ENCODE data around the gene MATN4. TPM values are rescaled to one million over a fixed set of nuclear protein-coding genes. Genes with fewer than 3 reads are reported as not detected.

The MATN4 gene
- total and polyA plus RNA-seq, 2 of the 13 experiments (the other 11 are each of a cell fraction or from before 2014, with no cell fraction given): not detected

GRCh38 chr20:45343532-45344167 lies 35.6 kb upstream of the MATN4 start (continued):
- TF ChIP-seq USF2 (IDR thresholded peaks at IDR 0.05; ENCODE audit: low read depth, low read length): no peak
- 0 out of 2 replicates have a peak, but pooled peaks have one; percentile 22 for TF ChIP-seq USF2 (CRISPR knock-in tag; IDR thresholded peaks at IDR 0.05; ENCODE audit: borderline replicate concordance)
- peak; percentile 71; the same call in 1 of the 2 replicates for TF ChIP-seq ZNF782 (CRISPR knock-in tag; IDR thresholded peaks at IDR 0.05; ENCODE audit: borderline replicate concordance)
- TF ChIP-seq, protein P1, sequence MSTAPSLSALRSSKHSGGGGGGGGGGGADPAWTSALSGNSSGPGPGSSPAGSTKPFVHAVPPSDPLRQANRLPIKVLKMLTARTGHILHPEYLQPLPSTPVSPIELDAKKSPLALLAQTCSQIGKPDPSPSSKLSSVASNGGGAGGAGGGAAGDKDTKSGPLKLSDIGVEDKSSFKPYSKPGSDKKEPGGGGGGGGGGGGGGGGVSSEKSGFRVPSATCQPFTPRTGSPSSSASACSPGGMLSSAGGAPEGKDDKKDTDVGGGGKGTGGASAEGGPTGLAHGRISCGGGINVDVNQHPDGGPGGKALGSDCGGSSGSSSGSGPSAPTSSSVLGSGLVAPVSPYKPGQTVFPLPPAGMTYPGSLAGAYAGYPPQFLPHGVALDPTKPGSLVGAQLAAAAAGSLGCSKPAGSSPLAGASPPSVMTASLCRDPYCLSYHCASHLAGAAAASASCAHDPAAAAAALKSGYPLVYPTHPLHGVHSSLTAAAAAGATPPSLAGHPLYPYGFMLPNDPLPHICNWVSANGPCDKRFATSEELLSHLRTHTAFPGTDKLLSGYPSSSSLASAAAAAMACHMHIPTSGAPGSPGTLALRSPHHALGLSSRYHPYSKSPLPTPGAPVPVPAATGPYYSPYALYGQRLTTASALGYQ (CRISPR knock-in tag; IDR thresholded peaks at IDR 0.05): 0 out of 2 replicates have a peak, but pooled peaks have one; percentile 15
- no peak for TF ChIP-seq ZKSCAN1 (IDR thresholded peaks at IDR 0.05; ENCODE audit: low read length)
- TF ChIP-seq, protein P2, sequence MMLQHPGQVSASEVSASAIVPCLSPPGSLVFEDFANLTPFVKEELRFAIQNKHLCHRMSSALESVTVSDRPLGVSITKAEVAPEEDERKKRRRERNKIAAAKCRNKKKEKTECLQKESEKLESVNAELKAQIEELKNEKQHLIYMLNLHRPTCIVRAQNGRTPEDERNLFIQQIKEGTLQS (CRISPR knock-in tag; IDR thresholded peaks at IDR 0.05): no peak
- TF ChIP-seq ZFP41 (CRISPR knock-in tag; IDR thresholded peaks at IDR 0.05; ENCODE audit: borderline replicate concordance): peak; percentile 71; the same call in 1 of the 2 replicates
- no peak for TF ChIP-seq KLF13 (CRISPR knock-in tag; IDR thresholded peaks at IDR 0.05)
- TF ChIP-seq TBX3 (IDR thresholded peaks at IDR 0.05; ENCODE audit: borderline replicate concordance): no peak
- TF ChIP-seq ZNF530 (CRISPR knock-in tag; IDR thresholded peaks at IDR 0.05; ENCODE audit: low read depth): no peak
- TF ChIP-seq ZNF343 (CRISPR knock-in tag; IDR thresholded peaks at IDR 0.05): peak; percentile 66; the same call in 1 of the 2 replicates
- TF ChIP-seq TBL1XR1 (IDR thresholded peaks at IDR 0.05; ENCODE audit: borderline replicate concordance, low read length, partially characterized antibody): no peak
- TF ChIP-seq ERF (CRISPR knock-in tag; IDR thresholded peaks at IDR 0.05): no peak; the same call in 1 of the 2 replicates
- no peak; the same call in 1 of the 2 replicates for TF ChIP-seq KLF11 (CRISPR knock-in tag; IDR thresholded peaks at IDR 0.05)
- TF ChIP-seq, protein P3, sequence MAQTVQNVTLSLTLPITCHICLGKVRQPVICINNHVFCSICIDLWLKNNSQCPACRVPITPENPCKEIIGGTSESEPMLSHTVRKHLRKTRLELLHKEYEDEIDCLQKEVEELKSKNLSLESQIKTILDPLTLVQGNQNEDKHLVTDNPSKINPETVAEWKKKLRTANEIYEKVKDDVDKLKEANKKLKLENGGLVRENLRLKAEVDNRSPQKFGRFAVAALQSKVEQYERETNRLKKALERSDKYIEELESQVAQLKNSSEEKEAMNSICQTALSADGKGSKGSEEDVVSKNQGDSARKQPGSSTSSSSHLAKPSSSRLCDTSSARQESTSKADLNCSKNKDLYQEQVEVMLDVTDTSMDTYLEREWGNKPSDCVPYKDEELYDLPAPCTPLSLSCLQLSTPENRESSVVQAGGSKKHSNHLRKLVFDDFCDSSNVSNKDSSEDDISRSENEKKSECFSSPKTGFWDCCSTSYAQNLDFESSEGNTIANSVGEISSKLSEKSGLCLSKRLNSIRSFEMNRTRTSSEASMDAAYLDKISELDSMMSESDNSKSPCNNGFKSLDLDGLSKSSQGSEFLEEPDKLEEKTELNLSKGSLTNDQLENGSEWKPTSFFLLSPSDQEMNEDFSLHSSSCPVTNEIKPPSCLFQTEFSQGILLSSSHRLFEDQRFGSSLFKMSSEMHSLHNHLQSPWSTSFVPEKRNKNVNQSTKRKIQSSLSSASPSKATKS (CRISPR knock-in tag; IDR thresholded peaks at IDR 0.05): no peak
- TF ChIP-seq PCBP1 (IDR thresholded peaks at IDR 0.05; ENCODE audit: borderline replicate concordance, low read depth, low read length): no peak
- no peak for TF ChIP-seq IRX3 (CRISPR knock-in tag; IDR thresholded peaks at IDR 0.05; ENCODE audit: borderline replicate concordance, low read depth)
- 0 out of 2 replicates have a peak, but pooled peaks have one; percentile 13 for TF ChIP-seq SMAD3 (CRISPR knock-in tag; IDR thresholded peaks at IDR 0.05)
- TF ChIP-seq MXD4 (CRISPR knock-in tag; IDR thresholded peaks at IDR 0.05): no peak
- no peak for TF ChIP-seq NBN (conservative IDR thresholded peaks at IDR 0.05)
- TF ChIP-seq MNT (IDR thresholded peaks at IDR 0.05): no peak
- TF ChIP-seq TEAD3 (CRISPR knock-in tag; optimal IDR thresholded peaks at IDR 0.05; ENCODE audit: borderline replicate concordance): no peak
